PC-9 (cell line): Measurements from ENCODE around the gene THAP7. TPM values are rescaled to one million over a fixed set of nuclear protein-coding genes. Genes with fewer than 3 reads are reported as not detected.

Experiments used
- BruUV-seq: library from RNA; stranded (reverse); fragments of 400-500 nt; replicated peaks from 2 replicates; lab custom pipeline; 2021; lab: Mats Ljungman, UMichigan
- CTCF ChIA-PET: fragments of 300-600 bp; sonication (Branson Sonifier 250); formaldehyde crosslinking; loops from one replicate; lab custom pipeline; 2022; ENCODE audit warnings: antibody characterized with exemption; lab: Charles Lee
- POLR2A ChIA-PET: fragments of 300-600 bp; sonication (Branson Sonifier 250); formaldehyde crosslinking; loops from one replicate; lab custom pipeline; 2022; ENCODE audit warnings: antibody characterized with exemption; ENCODE audit not compliant: unreplicated experiment; lab: Charles Lee
- DNase-seq, 2 experiments: peaks; one replicate each; pipeline versions ENCODE4 v3.0.0 to v3.0.0-alpha.2; 2015 to 2022; ENCODE audit warnings: mixed read lengths in 1 of 2
- H2AFZ ChIP-seq: fragments of 200-600 bp; sonication (generic); 2 replicates; pipeline ENCODE4 v1.8.1; 2017; ENCODE audit warnings: antibody characterized with exemption
- H3F3A ChIP-seq: fragments of 200-600 bp; sonication (generic); 2 replicates; pipeline ENCODE4 v1.8.1; 2017; ENCODE audit warnings: antibody characterized with exemption, mild to moderate bottlenecking, low read depth; ENCODE audit not compliant: insufficient read depth
- H3K27ac ChIP-seq: fragments of 200-600 bp; sonication (generic); 2 replicates; pipeline ENCODE4 v1.6.1; 2016; ENCODE audit warnings: mixed run types
- H3K27me3 ChIP-seq: fragments of 200-600 bp; sonication (generic); 2 replicates; pipeline ENCODE4 v1.6.1; 2016; ENCODE audit warnings: low read depth, mixed run types; ENCODE audit not compliant: insufficient read depth
- H3K36me3 ChIP-seq: fragments of 200-600 bp; sonication (generic); 2 replicates; pipeline ENCODE4 v1.6.1; 2016; ENCODE audit warnings: low read depth, mixed run types
- H3K4me1 ChIP-seq: fragments of 200-600 bp; sonication (generic); replicated peaks from 2 replicates; pipeline ENCODE4 v1.6.1; 2016; ENCODE audit warnings: mixed run types; ENCODE audit not compliant: insufficient read depth
- H3K4me2 ChIP-seq: fragments of 200-600 bp; sonication (generic); 2 replicates; pipeline ENCODE4 v1.6.1; 2017; ENCODE audit warnings: mixed run types
- H3K4me3 ChIP-seq: fragments of 200-600 bp; sonication (generic); 2 replicates; pipeline ENCODE4 v1.6.1; 2016; ENCODE audit warnings: mixed run types
- H3K79me2 ChIP-seq: fragments of 200-600 bp; sonication (generic); 2 replicates; pipeline ENCODE4 v1.6.1; 2017; ENCODE audit warnings: low read depth, mixed run types
- H3K9me2 ChIP-seq: fragments of 200-600 bp; sonication (generic); 2 replicates; pipeline ENCODE4 v1.8.1; 2017; ENCODE audit warnings: mild to moderate bottlenecking; ENCODE audit not compliant: insufficient read depth
- H3K9me3 ChIP-seq: fragments of 200-600 bp; sonication (generic); 2 replicates; pipeline ENCODE4 v1.8.1; 2016; ENCODE audit warnings: low read depth; ENCODE audit not compliant: insufficient read depth
- H4K20me1 ChIP-seq: fragments of 200-600 bp; sonication (generic); 2 replicates; pipeline ENCODE4 v1.8.1; 2017; ENCODE audit not compliant: insufficient read depth
- EZH2 ChIP-seq: fragments of 200-600 bp; sonication (generic); IDR thresholded peaks from 2 replicates; pipeline ENCODE4 v1.8.0; 2017; ENCODE audit warnings: antibody characterized with exemption, low read depth
- intact Hi-C: fragments of 100-400 bp; cut with micrococcal nuclease; formaldehyde crosslinking; loops from one replicate; pipeline ENCODE4 v1.10.0; 2022; ENCODE audit not compliant: unreplicated experiment
- total RNA-seq: library from RNA; stranded (reverse); gene quantifications from 2 replicates; pipeline ENCODE4 v1.2.3, GENCODE V29; 2021
- TF ChIP-seq, protein P1 (sequence below): fragments of 200-600 bp; sonication (generic); conservative IDR thresholded peaks from 2 replicates; pipeline ENCODE4 v1.6.1; 2017; ENCODE audit warnings: mixed run types, antibody characterized with exemption, mild to moderate bottlenecking, moderate library complexity

THAP7 gene
- total RNA-seq, 1 experiment from 2014 or later, result 17.0 TPM

DNA sequence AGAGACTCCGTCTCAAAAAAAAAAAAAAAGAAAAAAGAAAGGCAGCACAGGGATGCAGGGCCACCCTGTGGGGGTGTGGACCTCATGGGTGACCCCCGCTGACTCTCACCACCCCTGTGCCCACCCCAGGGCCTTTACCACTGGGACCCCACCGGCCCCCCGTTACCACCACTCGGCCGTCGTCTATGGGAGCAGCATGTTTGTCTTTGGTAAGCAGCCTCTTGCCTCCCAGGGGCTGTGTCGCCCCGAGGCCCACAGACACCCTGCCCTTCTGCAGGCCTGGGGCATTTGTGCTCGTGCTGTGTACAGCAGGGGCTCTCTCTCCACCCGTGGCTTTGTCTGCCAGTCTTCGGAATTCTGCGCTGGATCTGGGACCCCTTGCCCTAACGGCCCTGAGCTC lies 14.5 kb downstream of the THAP7 start:
- CTCF ChIA-PET, result no interaction called here
- no TSS peak for BruUV-seq

DNA sequence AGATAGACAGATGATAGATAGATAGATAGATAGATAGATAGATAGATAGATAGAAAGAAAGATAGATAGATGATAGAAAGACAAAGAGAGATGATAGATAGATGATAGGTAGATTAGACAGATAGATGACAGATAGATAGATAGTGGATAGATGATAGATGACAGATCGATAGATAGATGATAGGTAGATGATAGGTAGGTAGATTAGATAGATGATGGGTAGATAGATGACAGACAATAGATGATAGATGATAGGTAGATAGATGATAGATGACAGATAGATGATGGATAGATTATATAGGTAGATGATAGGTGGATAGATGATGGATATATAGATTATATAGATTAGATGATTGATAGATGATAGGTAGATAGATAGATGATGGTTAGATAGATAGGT lies 15.6 kb downstream of the THAP7 start:
- no peaks in the 10 kb centered on the region for H3K9me2 ChIP-seq
- H3K4me1 ChIP-seq, result peaks cover 8% of the 10 kb centered on the region; the same call in 1 of the 2 replicates
- BruUV-seq, result no TSS peak
- no peaks in the 10 kb centered on the region for H4K20me1 ChIP-seq
- no peaks in the 10 kb centered on the region for H3K27me3 ChIP-seq
- ChIA-PET POLR2A (no interaction called here), CTCF (no interaction called here)
- H3K9me3 ChIP-seq, result no peaks in the 10 kb centered on the region
- no peaks in the 10 kb centered on the region for H3K36me3 ChIP-seq
- DNase-seq, result no peak
- H3K79me2 ChIP-seq, result no peaks in the 10 kb centered on the region
- no peaks in the 10 kb centered on the region for H3F3A ChIP-seq
- no peak overlapping the region for H3K4me2 ChIP-seq
- no peak for TF ChIP-seq EZH2
- TF ChIP-seq, protein P1, sequence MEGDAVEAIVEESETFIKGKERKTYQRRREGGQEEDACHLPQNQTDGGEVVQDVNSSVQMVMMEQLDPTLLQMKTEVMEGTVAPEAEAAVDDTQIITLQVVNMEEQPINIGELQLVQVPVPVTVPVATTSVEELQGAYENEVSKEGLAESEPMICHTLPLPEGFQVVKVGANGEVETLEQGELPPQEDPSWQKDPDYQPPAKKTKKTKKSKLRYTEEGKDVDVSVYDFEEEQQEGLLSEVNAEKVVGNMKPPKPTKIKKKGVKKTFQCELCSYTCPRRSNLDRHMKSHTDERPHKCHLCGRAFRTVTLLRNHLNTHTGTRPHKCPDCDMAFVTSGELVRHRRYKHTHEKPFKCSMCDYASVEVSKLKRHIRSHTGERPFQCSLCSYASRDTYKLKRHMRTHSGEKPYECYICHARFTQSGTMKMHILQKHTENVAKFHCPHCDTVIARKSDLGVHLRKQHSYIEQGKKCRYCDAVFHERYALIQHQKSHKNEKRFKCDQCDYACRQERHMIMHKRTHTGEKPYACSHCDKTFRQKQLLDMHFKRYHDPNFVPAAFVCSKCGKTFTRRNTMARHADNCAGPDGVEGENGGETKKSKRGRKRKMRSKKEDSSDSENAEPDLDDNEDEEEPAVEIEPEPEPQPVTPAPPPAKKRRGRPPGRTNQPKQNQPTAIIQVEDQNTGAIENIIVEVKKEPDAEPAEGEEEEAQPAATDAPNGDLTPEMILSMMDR, result no peak
- intact Hi-C loops, result no loop called here
- H3K27ac ChIP-seq, result no peak overlapping the region
- no peak overlapping the region for H3K4me3 ChIP-seq
- H2AFZ ChIP-seq, result no peak overlapping the region

More for the DNA sequence above, 14.5 kb downstream of the THAP7 start:
- Histone ChIP-seq H3F3A (no peaks in the 10 kb centered on the region), H3K9me3 (no peaks in the 10 kb centered on the region), H3K4me3 (no peak overlapping the region), H3K9me2 (no peaks in the 10 kb centered on the region), H4K20me1 (no peaks in the 10 kb centered on the region), H3K27me3 (no peaks in the 10 kb centered on the region), H2AFZ (no peak overlapping the region), H3K79me2 (no peaks in the 10 kb centered on the region), H3K4me1 (peaks cover 8% of the 10 kb centered on the region; the same call in 1 of the 2 replicates), H3K27ac (no peak overlapping the region), H3K4me2 (no peak overlapping the region), H3K36me3 (no peaks in the 10 kb centered on the region)
- DNase-seq, result no peak
- intact Hi-C loops, result no loop called here
- POLR2A ChIA-PET, result no interaction called here
- TF ChIP-seq EZH2, result no peak

DNA sequence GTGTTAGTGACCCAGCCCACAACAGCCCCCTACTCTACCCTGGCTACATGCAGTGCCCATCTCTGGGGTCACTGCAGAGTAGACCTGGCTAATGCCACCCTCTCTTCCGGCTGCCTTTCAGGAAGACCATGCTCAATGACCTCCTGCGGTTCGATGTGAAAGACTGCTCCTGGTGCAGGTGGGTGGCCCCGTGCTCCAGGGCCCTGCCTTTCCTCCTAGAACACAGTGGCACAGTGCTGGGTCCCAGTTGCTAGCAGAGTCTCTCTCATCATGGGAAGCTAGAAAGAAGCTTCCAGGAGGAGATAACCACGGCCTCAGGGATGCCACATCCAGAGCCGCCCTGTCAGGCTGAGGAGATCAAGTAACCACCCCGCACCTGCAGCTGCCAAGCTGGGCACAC lies 16.2 kb downstream of the THAP7 start:
- Histone ChIP-seq H3K4me3 (no peak overlapping the region), H3K4me2 (no peak overlapping the region), H3K36me3 (no peaks in the 10 kb centered on the region), H3K9me3 (no peaks in the 10 kb centered on the region), H3K27me3 (no peaks in the 10 kb centered on the region), H3K4me1 (peaks cover 8% of the 10 kb centered on the region; the same call in 1 of the 2 replicates), H3K79me2 (no peaks in the 10 kb centered on the region), H3K27ac (no peak overlapping the region), H4K20me1 (no peaks in the 10 kb centered on the region), H3K9me2 (no peaks in the 10 kb centered on the region), H3F3A (no peaks in the 10 kb centered on the region), H2AFZ (no peak overlapping the region)
- no peak for DNase-seq
- POLR2A ChIA-PET, result no interaction called here
- no TSS peak for BruUV-seq
- TF ChIP-seq, protein P1, result no peak
- no peak for TF ChIP-seq EZH2
- CTCF ChIA-PET, result no interaction called here
- intact Hi-C loops, result no loop called here
